Stimulated activated CD8-positive, alpha-beta memory T cell treated with anti-CD3 and anti-CD28 coated beads, Interleukin-15, amount 100 ng/mL, for 24 hours (primary cell): ENCODE results near the gene USP49.
A peak's percentile ranks its signal among the peaks of the same experiment; 100 is the strongest.
"Not testable (repeated sequence)": the region's sequence is repeated elsewhere in the genome, so short reads cannot be mapped to it uniquely, and the experiment has no call there.

Experiments
- DNase-seq: peaks from one replicate; pipeline ENCODE4 v3.0.0-alpha.2; 2020; ENCODE audit warnings: low read depth

Gene USP49

DNA sequence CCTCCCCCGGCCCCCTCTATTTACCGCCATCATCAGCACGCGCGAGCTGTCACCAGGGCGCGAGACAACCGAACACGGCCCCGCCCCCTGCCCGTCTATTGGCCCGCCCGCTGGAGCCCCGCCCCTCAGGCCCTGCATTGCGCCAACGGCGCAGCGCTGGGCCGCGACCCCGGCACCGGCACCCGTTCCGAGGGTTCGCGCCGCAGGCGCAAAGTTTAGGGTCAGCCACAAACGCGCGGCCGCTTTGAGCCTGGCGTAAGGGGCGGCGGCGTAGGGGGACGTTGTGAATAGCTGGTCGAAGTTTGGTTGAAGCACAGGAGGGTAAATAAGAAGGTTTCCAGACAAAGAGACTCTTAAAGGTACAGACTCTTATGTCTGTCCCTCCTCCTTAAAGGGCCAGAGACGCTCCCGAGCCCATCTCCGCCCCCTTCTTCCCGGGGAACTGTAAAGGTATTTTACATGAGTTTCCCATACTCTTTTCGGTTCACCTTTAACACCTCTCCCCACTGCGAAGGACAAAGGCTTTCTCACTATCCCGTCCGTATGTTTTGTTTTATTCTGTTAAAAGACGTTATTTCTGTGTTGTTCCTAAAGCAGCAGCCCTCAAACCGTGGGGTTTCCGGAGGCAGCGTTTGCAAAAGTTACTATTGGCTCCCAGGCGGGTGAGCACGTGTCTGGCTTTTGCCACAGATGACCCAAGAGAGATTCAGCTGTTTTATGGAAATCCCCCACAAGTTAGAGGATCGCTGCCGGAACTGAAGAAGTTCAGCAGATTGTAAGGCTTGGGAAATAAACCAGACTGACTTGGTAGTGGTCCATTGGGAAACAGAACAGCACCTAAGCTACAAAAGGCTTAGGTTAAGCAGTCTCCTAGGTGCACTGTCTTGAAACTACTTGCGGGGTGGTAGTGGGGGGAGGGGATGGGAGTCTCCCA is at the start of gene USP49:
Gene USP49, minus strand, starts transcription at position 76 of the 934 bp plus-strand sequence. CDS start 88,392 bp downstream, outside the sequence.
- peak; percentile 87 for DNase-seq

DNA sequence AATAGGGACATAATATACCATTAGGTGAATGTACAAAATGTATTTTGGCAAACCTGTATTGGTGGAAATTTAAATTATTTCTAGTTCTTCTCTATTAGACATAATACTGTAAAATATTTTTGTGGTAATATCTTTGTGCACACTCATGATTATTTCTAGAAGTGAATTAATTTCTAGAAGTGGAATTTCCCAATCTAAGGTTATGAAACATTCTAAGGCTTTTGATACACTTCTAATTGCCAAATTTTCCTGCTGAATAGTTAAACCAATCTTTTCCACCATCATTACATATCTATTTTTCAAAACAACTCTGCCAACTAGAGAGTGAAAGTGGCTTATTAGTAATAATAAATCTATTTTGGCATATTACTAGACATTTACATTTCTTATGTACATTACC is 48.3 kb upstream of the USP49 start:
- no peak for DNase-seq

DNA sequence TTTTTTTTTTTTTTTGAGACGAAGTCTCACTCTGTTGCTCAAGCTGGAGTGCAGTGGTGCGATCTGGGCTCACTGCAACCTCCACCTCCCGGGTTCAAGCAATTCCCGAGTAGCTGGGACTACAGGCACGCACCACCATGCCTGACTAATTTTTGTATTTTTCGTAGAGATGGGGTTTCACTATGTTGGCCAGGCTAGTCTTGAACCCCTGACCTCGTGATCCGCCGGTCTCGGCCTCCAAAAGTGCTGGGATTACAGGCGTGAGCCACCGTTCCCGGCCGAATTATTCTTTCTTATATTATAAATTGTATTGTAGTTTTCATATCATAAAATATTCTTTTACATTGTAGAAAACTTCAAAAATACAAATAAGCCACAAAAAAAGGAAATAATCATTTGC is 47.7 kb upstream of the USP49 start:
- not testable (repeated sequence) for DNase-seq

DNA sequence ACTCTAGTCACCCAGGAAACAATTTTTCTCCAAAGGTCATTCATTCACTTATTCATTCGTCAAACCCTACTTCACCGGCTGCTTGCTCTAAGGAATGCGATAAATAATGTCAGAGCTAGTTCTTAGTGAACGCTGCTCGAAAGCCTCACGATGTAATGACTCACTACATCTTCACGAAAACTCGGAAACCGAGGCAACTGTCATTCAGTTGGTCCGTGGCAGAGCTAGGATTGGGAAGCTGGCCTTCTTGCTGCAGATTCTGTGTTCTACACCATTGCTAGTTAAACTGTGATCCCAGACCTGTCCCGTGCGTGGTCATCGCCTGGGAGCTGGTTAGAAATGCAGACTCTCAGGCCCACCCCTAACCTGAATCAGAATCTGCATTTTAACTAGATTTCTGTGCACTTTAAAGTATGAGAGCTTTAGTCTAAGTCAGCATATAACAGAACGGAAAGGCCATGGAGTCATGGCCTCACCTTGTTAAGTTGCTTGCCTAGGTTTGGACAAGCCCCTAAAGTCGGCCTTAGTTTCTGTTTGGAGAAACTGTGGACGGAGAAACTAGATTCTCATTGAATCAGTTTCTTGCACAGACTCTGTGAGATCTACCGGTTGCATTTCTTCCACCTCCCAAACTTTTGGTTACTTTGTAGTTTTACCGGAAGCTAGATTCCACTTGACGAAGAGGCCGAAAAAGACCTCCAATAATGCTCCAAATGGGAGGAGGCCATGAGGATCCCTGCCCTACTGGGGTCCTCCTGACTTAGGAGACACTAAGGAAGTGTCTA is 47.1 kb upstream of the USP49 start:
- DNase-seq = no peak

DNA sequence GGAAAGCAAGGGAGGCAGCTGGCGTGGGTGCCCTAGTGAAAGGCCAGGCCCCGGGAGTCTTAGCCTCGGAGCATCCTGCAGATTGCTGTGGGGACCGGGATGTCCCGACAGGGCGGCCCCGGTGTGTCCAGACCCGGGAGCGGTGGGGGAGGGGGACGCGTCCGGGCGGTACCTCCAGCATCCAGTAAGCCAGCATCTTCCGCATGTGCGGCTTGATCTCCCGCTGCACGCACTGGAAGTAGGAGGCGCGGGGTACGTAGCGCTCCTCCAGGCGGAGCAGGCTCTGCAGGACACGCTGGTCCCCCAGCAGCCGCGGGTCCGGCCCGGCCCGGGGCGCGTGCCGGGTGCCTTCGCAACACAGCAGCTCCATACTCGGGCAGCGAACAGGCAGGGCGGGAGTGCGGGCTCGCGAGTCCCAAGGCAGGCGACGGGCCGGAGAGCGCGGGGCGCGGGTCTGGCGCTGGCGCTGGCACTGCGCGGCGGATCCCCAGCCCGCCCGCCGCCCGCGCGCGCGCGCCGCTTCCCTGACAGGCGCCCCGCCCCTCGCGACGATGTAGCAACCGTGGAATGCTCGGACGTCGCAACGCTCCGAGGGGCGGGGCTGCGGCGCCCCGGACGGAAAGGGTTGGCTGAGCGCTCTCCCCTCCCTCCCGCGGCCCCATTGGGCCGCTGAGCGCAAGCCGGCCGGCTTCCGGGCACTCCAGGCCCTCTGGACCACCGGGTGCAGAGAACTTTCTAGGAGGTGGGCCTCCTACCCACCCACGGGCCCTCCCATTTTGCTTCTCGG is 46.3 kb upstream of the USP49 start, which contains the start of gene CCND3:
Gene CCND3, minus strand, starts transcription at position 529 of the 787 bp plus-strand sequence. Its CDS starts 159 bp downstream, at position 370.
- DNase-seq = peak; percentile 81

DNA sequence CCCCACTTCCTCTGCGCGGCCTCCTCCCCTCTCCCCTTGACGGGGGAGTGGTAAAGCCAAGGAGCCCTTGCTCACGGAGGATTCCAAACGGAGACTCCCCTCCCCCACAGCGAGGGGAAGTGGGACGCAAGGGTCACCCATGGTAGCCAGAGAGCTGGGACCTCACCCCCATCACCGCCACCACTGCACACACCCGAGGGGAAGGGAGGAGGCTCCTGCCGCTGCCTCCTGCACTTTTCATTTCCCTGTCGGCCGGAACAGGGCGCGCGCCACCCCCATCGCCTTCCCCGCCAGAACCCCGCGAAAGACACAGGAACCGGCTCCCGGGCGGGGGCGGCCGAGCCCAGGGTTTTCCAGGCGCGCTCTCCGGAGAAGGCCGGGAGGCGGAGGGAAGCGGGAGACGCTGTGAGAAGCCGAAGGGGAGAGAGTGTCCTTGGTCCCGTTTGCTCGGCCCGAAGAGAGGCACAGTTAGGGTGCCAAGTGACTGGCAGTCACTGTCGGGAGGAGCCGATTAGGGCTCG is 45.6 kb upstream of the USP49 start:
- no peak for DNase-seq

DNA sequence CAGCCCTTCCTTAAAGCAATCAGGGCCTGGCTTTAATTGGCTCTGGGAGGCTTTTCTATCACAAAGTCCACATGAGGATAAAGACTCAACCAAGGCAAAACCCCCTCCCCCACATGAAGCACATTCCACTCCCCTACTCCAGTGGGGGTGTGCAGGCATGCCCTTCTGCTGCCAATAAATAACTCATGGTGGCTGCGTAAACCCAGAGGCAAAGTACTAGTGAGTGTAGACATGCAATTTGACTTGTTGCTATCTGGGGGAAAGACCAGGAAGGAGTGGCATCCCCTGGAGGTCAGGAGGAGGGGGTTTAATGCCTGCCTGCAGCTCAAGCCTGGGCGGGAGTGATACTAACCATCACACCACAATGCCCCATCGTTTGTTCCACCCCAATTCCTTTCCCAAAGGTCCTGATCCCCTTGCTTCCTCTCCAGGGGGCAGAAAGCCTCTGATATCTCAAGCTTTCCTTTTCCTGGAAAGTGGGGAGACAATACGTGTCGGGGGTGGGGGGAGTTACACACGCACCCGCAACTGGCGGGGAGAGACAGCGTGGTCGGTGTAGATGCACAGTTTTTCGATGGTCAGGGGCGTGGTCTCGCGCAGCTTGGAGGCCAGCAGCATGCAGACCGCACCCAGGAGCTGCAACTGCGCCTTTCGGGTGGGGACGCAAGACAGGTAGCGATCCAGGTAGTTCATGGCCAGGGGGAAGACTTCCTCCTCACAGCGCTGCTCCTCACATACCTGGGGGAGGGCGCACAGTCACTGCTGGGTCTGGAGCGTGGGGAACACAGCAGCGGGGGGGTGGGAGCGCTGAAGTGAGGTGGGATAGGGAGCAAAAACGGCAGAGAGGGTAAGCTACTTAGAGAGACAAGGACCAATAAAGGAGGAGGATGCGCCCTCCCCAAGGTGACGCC is 44.9 kb upstream of the USP49 start:
- DNase-seq = no peak

DNA sequence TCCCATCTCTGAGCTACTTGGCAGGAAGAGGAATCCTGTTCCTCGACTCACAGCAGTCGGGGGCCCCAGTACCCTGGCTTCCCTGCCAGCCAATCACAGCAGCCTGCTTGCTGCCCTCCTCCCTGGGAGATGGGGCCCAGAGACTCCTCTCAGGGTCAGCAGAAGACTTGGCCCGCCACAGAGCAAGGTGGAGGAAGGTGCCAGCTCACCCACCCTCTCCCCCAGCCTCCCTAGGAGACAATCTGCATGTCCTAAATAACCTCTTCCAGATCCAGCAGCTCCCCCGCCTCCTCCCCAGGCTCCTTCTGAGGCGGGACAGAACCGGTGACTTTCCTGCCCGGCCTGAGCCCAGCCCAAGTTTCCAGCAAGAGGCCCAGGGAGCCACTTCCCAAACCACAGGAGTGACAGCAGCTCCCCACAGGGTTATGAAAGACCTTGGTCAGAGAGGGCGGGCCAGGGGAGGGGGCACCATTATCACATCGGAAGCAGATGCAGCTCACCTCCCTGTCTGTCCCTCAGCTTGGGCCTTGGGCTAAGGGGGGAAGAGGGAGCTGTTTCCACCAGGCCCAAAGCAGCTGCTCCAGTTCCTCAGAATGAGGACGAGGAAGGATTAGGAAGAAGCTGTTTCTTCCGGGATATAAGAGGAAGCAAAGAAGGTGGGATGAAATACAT is 44.1 kb upstream of the USP49 start:
- no peak for DNase-seq

DNA sequence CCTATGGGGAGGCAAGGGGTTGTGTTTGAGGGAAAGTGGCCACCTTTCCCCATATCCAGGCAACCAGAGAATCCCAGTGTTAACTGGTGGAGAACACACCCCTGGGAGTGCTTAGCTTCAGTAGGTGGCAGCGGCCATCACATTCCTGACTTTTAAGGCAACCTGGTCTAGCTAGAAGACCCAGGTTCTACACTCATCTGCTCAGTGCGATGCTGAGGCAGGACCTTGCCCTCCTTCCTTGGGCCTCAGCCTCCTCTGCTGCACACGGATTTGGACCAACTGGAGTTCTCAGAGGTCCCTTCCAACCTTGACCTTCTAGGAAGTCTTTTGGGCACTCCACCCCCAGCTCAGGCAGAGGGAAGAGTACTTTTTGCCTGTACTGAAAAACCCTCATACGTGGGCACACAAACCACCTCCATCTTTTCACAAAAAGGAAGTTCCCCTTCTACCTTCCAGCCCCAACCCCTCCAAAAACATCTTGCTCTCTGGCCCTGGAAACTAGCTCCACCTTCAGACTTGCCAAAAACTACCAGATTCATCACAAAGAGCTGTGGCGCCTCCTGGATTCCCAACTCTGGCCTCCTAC is 43.5 kb upstream of the USP49 start:
- DNase-seq = no peak

DNA sequence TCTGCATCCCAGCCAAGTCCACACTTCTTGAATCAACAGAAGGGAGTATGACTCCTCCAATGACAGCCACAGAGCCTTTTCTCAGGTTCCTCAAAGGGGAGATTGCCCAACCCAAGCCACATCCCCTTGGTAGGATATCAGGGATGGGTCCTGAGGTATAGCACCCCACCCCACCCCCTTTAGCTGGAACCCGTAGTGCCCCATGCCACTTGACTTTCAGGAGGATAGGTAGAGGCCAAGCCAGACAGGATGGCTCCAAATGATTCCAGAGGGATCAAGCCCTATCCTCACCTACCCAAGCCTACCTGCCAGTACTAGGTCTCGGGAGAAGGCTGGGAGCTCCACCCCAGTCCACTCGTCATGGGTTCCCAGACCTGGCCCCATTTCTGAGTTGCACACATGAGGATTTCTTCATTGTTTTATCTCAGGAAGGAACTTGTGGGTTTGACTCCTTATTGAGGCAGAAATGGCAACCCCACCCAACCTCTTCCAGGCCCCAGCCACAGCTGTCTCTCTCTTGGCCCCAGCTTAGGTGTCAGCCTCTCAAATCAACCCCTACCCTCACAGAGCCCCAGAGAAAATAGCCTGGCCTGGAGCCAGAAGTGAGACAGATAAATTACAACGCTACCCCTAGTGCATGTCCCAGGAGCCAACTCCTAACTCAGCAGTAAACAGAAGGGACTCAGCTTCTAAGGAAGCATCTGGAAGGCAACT is 42.8 kb upstream of the USP49 start:
- DNase-seq = no peak

DNA sequence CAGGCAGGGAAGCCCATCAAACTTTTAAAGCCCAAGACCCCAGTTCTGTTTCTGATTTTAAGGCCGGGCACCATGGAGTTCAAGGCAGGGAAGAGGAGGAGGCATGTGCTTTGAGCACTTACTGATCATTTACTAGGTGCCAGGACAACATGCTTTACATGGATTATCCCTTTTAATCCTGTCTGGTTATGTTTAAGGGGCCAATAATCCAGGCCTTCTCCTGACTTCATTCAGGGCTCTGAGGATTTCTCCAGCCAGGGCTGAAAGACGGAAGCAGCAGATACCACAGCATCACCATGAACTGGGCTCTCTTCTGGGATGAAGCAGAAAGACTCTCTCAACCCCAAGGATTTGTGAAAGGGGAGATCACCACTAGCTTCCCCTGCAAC is 42.3 kb upstream of the USP49 start:
- DNase-seq = no peak

DNA sequence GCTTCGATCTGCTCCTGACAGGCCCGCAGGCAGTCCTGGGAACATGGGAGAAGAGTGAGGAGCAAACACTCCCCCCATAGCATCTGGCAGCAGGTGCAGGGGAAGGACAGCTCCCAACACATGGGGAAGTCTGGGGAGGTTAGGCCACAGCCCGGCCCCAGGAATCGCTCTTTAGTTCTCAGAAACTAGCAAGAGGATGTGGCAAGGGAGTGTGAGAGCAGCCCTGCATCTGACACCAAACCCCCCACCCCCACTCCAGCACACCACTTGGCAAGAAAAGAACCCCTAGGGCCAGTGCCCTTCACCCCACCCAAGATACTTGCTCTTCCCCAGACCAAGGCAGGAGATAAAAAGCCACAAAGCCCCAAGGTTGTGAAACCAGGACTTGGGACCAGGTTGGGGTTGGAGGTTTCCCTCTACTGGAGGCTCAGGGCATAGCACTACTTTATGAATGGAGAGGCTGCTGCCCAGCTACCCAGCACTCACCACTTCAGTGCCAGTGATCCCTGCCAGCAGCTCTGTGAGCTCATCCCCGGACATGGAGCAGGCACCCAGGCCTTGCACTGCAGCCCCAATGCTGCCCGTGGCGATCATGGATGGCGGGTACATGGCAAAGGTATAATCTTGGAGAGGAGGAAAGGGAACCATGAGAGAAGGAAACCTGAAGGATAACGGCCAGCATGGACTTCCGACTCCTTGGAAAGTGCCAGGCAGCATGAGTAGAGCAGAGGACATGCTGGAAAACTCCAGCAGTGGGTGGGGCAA is 41.1 kb upstream of the USP49 start:
- DNase-seq = peak; percentile 21

DNA sequence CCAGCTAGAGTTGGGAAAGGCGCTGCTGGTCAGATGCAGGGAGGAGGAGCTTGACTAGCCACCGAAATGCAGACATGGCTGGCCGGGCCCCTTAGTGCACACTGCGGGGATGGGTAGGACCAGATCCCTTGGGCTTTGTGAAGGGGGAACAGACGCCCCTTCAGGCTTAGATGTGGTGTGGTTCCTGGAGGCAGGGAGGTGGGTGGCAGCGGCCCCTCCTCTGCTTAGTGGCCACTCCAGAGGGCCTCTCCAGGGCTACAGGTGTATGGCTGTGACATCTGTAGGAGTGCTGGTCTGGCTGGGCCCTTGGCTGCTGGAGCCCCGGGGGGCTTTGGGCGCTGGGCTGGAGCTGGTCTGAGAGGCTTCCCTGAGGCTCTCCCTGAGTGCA is 40.5 kb upstream of the USP49 start:
- DNase-seq = no peak

DNA sequence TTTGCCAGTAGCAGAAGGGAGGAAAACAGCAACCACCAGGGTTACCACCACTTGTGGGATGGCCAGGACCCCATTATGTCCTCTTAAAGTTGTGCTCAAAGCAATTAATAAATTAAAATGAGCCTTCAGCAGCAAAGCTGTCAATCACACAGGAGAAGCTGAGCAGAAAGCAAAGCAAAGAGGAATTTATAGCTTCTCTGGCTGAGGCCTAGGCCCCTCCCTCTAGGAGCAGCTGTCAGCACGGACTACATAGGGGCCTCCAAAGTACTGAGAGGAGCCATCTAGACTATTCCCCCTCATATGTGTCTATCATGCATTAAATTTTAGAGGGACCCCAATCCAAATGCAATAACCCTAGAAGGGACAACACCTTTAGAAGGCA is 40.0 kb upstream of the USP49 start:
- no peak for DNase-seq

DNA sequence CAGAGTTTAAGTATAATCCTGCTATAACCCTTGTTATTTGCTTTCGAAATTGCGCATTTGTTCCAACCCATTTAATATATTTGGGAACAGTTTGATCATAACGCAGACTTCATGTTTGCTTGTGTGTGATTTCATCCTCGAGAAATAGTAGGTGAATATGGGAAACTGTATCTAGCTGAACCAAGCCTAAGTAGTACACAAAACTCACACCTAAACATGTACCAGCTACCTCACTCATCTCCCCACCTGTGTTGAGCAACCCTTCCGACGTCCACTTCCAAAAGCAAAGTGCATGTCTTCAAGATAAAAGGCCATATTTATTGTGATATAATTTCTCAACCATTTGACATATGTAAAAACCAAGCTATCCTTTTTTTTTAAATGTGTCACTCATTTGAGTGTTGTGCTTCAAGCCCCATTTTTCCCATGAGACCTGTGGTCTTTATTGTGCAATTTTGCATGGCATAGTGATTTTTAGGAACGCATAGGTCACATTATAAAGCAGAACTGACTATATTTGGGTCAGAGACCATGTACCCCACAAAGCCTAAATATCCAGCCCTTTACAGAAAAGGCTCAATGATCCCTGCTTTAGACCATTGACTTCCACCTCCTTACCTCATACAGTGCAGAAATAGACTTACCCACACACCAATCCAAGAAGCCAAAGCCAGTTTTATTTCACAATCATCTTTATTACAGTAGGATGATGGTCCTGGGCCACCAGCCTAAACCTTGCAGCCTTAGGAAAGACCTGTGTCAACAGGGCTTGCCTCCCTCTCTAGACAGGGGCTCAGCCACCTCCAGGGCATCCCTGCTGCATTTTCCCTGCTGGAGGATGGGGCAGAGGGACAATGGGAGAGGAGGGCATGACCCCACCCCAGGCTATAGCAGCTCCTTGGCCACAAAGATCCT is 39.4 kb upstream of the USP49 start:
- DNase-seq = no peak

DNA sequence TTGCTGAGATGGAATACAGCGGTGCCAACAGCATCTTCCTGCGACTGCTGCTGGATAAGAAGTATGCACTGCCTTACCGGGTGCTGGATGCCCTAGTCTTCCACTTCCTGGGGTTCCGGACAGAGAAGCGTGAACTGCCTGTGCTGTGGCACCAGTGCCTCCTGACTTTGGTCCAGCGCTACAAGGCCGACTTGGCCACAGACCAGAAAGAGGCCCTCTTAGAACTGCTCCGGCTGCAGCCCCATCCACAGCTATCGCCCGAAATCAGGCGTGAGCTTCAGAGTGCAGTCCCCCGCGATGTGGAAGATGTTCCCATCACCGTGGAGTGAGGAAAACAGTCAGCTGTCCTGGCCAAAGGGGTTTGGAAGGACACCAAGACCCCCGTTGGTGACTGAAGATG is 37.2 kb upstream of the USP49 start:
- DNase-seq = no peak

DNA sequence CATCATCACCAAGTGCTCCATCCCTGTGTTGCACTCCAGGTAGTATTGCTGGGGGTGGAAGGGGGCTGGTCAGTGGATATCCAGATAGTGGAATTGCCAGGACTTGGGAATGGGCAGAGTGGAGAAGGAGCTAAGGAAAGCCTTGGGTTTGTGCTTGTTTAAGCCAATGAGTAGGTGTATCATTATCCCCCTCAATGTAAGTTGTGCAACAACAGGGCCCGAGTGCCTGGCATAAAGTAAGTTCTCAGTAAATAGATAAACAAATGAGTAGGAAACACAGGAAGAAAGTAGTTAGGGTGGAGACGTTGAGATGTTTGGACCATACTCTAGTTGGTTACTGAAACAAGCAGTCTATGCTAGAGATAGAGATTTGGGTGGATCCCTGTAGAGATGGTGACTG is 36.6 kb upstream of the USP49 start:
- no peak for DNase-seq
